Endothelial cell of umbilical vein (primary cell): ENCODE results near the gene PRAC2. TPM values are rescaled to one million over a fixed set of nuclear protein-coding genes. Genes with fewer than 3 reads are reported as not detected.

Experiments used
- BruUV-seq: library from RNA; stranded (reverse); fragments of 400-500 nt; replicated peaks from 2 replicates; lab custom pipeline; 2021; lab: Mats Ljungman, UMichigan
- CTCF ChIA-PET: fragments of 300-600, 350-600 bp; sonication (Branson Sonifier 250); formaldehyde crosslinking; loops from one replicate; lab custom pipeline; 2021; ENCODE audit warnings: antibody characterized with exemption, inconsistent platforms; lab: Charles Lee
- POLR2A ChIA-PET: fragments of 300-600, 350-600 bp; sonication (Branson Sonifier 250); formaldehyde crosslinking; loops from one replicate; lab custom pipeline; 2021; ENCODE audit warnings: antibody characterized with exemption, inconsistent platforms; lab: Charles Lee
- DNase-seq: peaks from one replicate; pipeline ENCODE4 v3.0.0-alpha.2; 2011; ENCODE audit warnings: low read depth, low spot score
- FAIRE-seq: peaks from 2 replicates; lab custom pipeline; 2011; peaks lifted over from hg19 to GRCh38; lab: Jason Lieb, UNC
- H2AFZ ChIP-seq: 2 replicates; pipeline ENCODE4 v1.6.0; 2012; ENCODE audit warnings: low read depth, low read length, control low read depth, inconsistent platforms
- H3K27ac ChIP-seq: 2 replicates; pipeline ENCODE4 v1.5.1; 2011; ENCODE audit warnings: low read depth, mild to moderate bottlenecking, control low read depth, low read length, moderate library complexity; ENCODE audit not compliant: insufficient read depth
- H3K27me3 ChIP-seq, 2 experiments: 2 replicates each; pipeline versions ENCODE4 v1.6.0 to v1.6.1; 2011; ENCODE audit warnings: low read length in 2 of 2, mixed read lengths in 1 of 2; ENCODE audit not compliant: control insufficient read depth in 2 of 2, insufficient read depth in 2 of 2
- H3K36me3 ChIP-seq, 2 experiments: 2 replicates in 1 of 2; 3 replicates in 1 of 2; pipeline ENCODE4 v1.5.1; 2011; ENCODE audit warnings: low read length in 2 of 2, mild to moderate bottlenecking in 1 of 2, moderate library complexity in 1 of 2; ENCODE audit not compliant: control insufficient read depth in 2 of 2, insufficient read depth in 2 of 2; ENCODE audit errors: extremely low read depth in 1 of 2
- H3K4me1 ChIP-seq: 3 replicates; pipeline ENCODE4 v1.5.1; 2011; ENCODE audit warnings: mild to moderate bottlenecking, low read length; ENCODE audit not compliant: control insufficient read depth, insufficient read depth; ENCODE audit errors: extremely low read depth
- H3K4me2 ChIP-seq: 2 replicates; pipeline ENCODE4 v1.6.1; 2011; ENCODE audit warnings: low read length, control low read depth, mixed read lengths; ENCODE audit not compliant: insufficient read depth
- H3K4me3 ChIP-seq, 3 experiments: fragments of 200-600 bp in 1 of 3; sonication (generic), shearing (Covaris generic) in 1 of 3; replicated peaks in 1 of 3; 2 replicates each; pipeline ENCODE4 v1.5.1; 2011 to 2016; ENCODE audit warnings: control low read depth in 3 of 3, low read length in 3 of 3, mild to moderate bottlenecking in 2 of 3, inconsistent platforms in 1 of 3, low read depth in 1 of 3, moderate library complexity in 1 of 3; ENCODE audit not compliant: insufficient read depth in 1 of 3
- H3K79me2 ChIP-seq: 2 replicates; pipeline ENCODE4 v1.6.0; 2012; ENCODE audit warnings: low read length, inconsistent platforms; ENCODE audit not compliant: control insufficient read depth, insufficient read depth
- H3K9ac ChIP-seq: replicated peaks from 2 replicates; pipeline ENCODE3; 2011; ENCODE audit warnings: low read length, control low read depth; ENCODE audit not compliant: insufficient read depth; ENCODE audit errors: extremely low read depth
- H3K9me1 ChIP-seq: replicated peaks from 3 replicates; pipeline ENCODE4 v1.6.0; 2011; ENCODE audit warnings: mild to moderate bottlenecking, low read length; ENCODE audit not compliant: control insufficient read depth, insufficient read depth; ENCODE audit errors: extremely low read depth
- H3K9me3 ChIP-seq: replicated peaks from 2 replicates; pipeline ENCODE4 v1.5.1; 2012; ENCODE audit warnings: low read length, inconsistent platforms; ENCODE audit not compliant: control insufficient read depth, insufficient read depth
- H4K20me1 ChIP-seq: replicated peaks from 2 replicates; pipeline ENCODE3; 2011; ENCODE audit warnings: mild to moderate bottlenecking, low read length; ENCODE audit not compliant: control insufficient read depth, insufficient read depth; ENCODE audit errors: extremely low read depth
- EZH2 ChIP-seq: IDR thresholded peaks from 2 replicates; pipeline ENCODE4 v1.6.1; 2012; ENCODE audit warnings: borderline replicate concordance, low read depth, mild to moderate bottlenecking, moderate library complexity, low read length, inconsistent platforms; ENCODE audit not compliant: severe bottlenecking
- FOS ChIP-seq: IDR thresholded peaks from 2 replicates; pipeline ENCODE4 v1.6.1; 2011; ENCODE audit warnings: mild to moderate bottlenecking, low read length, moderate library complexity, borderline replicate concordance; ENCODE audit not compliant: insufficient read depth
- GATA2 ChIP-seq: IDR thresholded peaks from 2 replicates; pipeline ENCODE4 v1.7.0; 2011; ENCODE audit warnings: low read depth, mild to moderate bottlenecking, moderate library complexity, mixed read lengths, low read length; ENCODE audit not compliant: insufficient read length, insufficient read depth
- JUN ChIP-seq: IDR thresholded peaks from 2 replicates; pipeline ENCODE4 v1.6.1; 2011; ENCODE audit warnings: borderline replicate concordance, low read depth; ENCODE audit not compliant: insufficient read length, insufficient read depth
- MAX ChIP-seq: IDR thresholded peaks from 2 replicates; pipeline ENCODE4 v1.6.1; 2011; ENCODE audit not compliant: insufficient read depth, insufficient read length
- MYC ChIP-seq: IDR thresholded peaks from one replicate; pipeline ENCODE4 v1.6.1; 2011; ENCODE audit warnings: mild to moderate bottlenecking, low read depth, low read length
- POLR2A ChIP-seq: IDR thresholded peaks from 2 replicates; pipeline ENCODE4 v1.6.1; 2012; ENCODE audit warnings: low read depth, mild to moderate bottlenecking, control low read depth, low read length
- POLR2AphosphoS5 ChIP-seq: IDR thresholded peaks from 2 replicates; pipeline ENCODE4 v1.6.1; 2012; ENCODE audit warnings: low read depth, mild to moderate bottlenecking, control low read depth, low read length, moderate library complexity; ENCODE audit not compliant: insufficient read depth
- dilution Hi-C: fragments of 300-500 bp; cut with MboI; formaldehyde crosslinking; loops from one replicate; pipeline ENCODE4 v1.15.0; 2019; ENCODE audit warnings: low sequenced_read_pairs; ENCODE audit not compliant: extremely low pct_ligation_motif_present
- intact Hi-C: fragments of 100-400 bp; cut with micrococcal nuclease; formaldehyde crosslinking; loops from one replicate; pipeline ENCODE4 v1.10.0; 2022
- polyA plus RNA-seq, 4 experiments: library from polyadenylated mRNA; depleted of rRNA in 3 of 4; stranded (reverse) in 3 of 4; unstranded in 1 of 4; fragments of >200 nt; gene quantifications; 2 replicates each; pipeline versions ENCODE4 v1.2.1 to v1.2.3, GENCODE V29; 2011 to 2012; ENCODE audit warnings: missing spikeins in 1 of 4
- total RNA-seq: library from RNA; stranded (reverse); gene quantifications from 2 replicates; pipeline ENCODE4 v1.2.3, GENCODE V29; 2021
- TF ChIP-seq, protein P1 (sequence below), 2 donors: IDR thresholded peaks; 1 replicate in 1 of 2; 2 replicates in 1 of 2; pipeline ENCODE4 v1.5.1; 2011; ENCODE audit warnings: low read length in 2 of 2, mild to moderate bottlenecking in 2 of 2, moderate library complexity in 2 of 2, control low read depth in 1 of 2, inconsistent platforms in 1 of 2, low read depth in 1 of 2; ENCODE audit not compliant: insufficient read depth in 1 of 2; ENCODE audit errors: extremely low read depth in 1 of 2

PRAC2 gene
- total and polyA plus RNA-seq, 2 donors (not counting 3 experiments of a cell fraction or from before 2014, with no cell fraction given) = not detected

DNA sequence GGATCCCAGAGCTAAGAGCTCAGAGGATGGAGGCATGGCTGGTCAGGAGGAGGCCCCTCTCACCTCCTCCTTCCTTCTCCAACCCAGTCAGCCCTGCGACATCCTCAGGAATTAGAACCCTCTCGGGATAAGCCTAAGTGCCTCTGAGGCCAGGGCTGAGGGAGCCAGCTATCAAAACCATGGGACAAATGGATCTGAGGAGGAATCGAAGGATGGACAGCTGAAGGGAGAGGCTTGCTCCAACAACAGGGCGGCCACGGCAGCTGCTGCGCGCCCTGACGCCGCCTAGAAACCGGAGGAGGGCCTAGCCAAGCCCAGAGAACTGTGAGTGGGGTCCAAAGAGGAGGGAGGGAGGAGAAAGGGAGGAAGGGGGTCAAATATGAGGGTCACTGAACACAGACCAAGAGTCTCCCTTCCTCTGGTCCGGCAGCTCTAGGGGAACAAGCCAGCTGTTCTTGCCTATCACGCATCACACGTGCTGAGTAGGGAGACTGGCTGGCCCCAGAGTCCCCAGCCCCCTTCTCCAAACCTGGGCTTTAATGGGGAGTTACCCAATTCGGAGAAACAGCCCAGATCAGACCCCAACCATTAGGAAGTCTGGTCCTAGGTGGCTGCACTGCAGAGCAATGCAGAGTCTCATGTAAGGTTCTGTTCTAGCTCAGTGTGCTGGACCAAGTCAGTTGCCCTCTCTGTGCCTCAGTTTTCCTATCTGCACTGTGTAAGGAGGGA lies 11.5 kb downstream of the PRAC2 start:
- CTCF ChIA-PET = interaction anchor here (0.6 to 4.0 kb wide), 9 partner anchors 9 to 402 kb away, joined by 3 to 41 read pairs (median 3); partner anchors contain the start of gene PRAC2
- no peak overlapping the region for H2AFZ ChIP-seq
- no peak for FAIRE-seq

DNA sequence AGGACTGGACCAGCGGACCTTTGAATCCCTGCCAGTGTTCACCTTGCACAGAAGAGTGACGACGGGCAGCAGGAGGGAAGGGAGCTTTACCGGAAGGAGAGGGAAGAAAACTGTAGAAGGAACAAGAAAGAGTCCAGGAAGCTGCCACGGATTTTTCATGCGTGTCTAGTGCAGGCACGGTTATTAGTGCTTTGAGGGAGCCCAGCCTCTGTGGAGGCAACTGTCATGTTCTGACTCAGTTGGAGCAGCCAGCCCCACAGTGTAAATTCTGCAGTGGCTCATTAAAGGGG lies 12.0 kb downstream of the PRAC2 start:
- no peak overlapping the region for H3K9ac ChIP-seq
- ChIA-PET POLR2A (no interaction called here), CTCF (interaction anchor here (0.8 to 4.0 kb wide), 6 partner anchors 9 to 144 kb away, joined by 3 to 41 read pairs (median 10); partner anchors contain the start of gene PRAC2)
- no peaks in the 10 kb centered on the region for H3K36me3 ChIP-seq
- no peak overlapping the region for H3K27ac ChIP-seq
- no peak overlapping the region for H3K4me3 ChIP-seq
- no peaks in the 10 kb centered on the region for H4K20me1 ChIP-seq
- H3K4me2 ChIP-seq = no peak overlapping the region
- no peak for TF ChIP-seq POLR2A
- TF ChIP-seq FOS = no peak
- TF ChIP-seq GATA2 = no peak
- no peak for TF ChIP-seq MAX
- TF ChIP-seq POLR2AphosphoS5 = no peak
- no peak for TF ChIP-seq JUN
- TF ChIP-seq MYC = no peak
- no peak for TF ChIP-seq EZH2
- TF ChIP-seq, protein P1, sequence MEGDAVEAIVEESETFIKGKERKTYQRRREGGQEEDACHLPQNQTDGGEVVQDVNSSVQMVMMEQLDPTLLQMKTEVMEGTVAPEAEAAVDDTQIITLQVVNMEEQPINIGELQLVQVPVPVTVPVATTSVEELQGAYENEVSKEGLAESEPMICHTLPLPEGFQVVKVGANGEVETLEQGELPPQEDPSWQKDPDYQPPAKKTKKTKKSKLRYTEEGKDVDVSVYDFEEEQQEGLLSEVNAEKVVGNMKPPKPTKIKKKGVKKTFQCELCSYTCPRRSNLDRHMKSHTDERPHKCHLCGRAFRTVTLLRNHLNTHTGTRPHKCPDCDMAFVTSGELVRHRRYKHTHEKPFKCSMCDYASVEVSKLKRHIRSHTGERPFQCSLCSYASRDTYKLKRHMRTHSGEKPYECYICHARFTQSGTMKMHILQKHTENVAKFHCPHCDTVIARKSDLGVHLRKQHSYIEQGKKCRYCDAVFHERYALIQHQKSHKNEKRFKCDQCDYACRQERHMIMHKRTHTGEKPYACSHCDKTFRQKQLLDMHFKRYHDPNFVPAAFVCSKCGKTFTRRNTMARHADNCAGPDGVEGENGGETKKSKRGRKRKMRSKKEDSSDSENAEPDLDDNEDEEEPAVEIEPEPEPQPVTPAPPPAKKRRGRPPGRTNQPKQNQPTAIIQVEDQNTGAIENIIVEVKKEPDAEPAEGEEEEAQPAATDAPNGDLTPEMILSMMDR (IDR thresholded peaks at IDR 0.05; ENCODE audit: extremely low read depth in 1 of 2, insufficient read depth in 1 of 2, low read depth in 1 of 2, low read length in 2 of 2) = no peak
- H3K9me3 ChIP-seq = no peaks in the 10 kb centered on the region
- no peaks in the 10 kb centered on the region for H3K9me1 ChIP-seq
- H3K79me2 ChIP-seq = no peaks in the 10 kb centered on the region
- H2AFZ ChIP-seq = no peak overlapping the region
- intact Hi-C loops = no loop called here
- no peaks in the 10 kb centered on the region for H3K4me1 ChIP-seq
- DNase-seq = no peak
- dilution Hi-C loops = no loop called here
- peaks cover 84 to 96% of the 10 kb centered on the region in 2 experiments for H3K27me3 ChIP-seq
- FAIRE-seq = no peak
- no TSS peak for BruUV-seq

More for the DNA sequence above, 11.5 kb downstream of the PRAC2 start:
- Histone ChIP-seq H3K27ac (no peak overlapping the region), H3K27me3 (peaks cover 86 to 96% of the 10 kb centered on the region in 2 experiments), H3K4me3 (no peak overlapping the region), H3K9me3 (no peaks in the 10 kb centered on the region), H3K9ac (no peak overlapping the region), H3K79me2 (no peaks in the 10 kb centered on the region), H3K4me2 (no peak overlapping the region), H3K36me3 (no peaks in the 10 kb centered on the region), H4K20me1 (no peaks in the 10 kb centered on the region), H3K4me1 (no peaks in the 10 kb centered on the region), H3K9me1 (no peaks in the 10 kb centered on the region)
- TF ChIP-seq POLR2A (no peak), EZH2 (peak; percentile 15)
- no peak for DNase-seq
- POLR2A ChIA-PET = no interaction called here
- dilution Hi-C loops = no loop called here
- no TSS peak for BruUV-seq
- intact Hi-C loops = no loop called here
